CD4-positive, alpha-beta T cell treated with Interferon alpha-2 for 1 hour (primary cell): ENCODE data around the gene KLF8.
A peak's percentile ranks its signal among the peaks of the same experiment; 100 is the strongest.
"Not testable (repeated sequence)": the region's sequence is repeated elsewhere in the genome, so short reads cannot be mapped to it uniquely, and the experiment has no call there.

Source experiments
- DNase-seq, 2 donors: peaks; one replicate each; pipeline ENCODE4 v3.0.0-alpha.2; 2020 to 2022

The KLF8 gene

GRCh38 chrX:56232221-56233082 lies at the start of gene KLF8:
Gene KLF8, plus strand, starts transcription at chrX:56232356. Its CDS starts 979 bp downstream, at chrX:56233335.
- peak; percentile 26 to 43 for DNase-seq

- not testable (repeated sequence) for DNase-seq
Measured at GRCh38 chrX:56206945-56207344, 25.2 kb upstream of the KLF8 start.

- DNase-seq = no peak
Measured at GRCh38 chrX:56211701-56212100, 20.5 kb upstream of the KLF8 start.

DNA sequence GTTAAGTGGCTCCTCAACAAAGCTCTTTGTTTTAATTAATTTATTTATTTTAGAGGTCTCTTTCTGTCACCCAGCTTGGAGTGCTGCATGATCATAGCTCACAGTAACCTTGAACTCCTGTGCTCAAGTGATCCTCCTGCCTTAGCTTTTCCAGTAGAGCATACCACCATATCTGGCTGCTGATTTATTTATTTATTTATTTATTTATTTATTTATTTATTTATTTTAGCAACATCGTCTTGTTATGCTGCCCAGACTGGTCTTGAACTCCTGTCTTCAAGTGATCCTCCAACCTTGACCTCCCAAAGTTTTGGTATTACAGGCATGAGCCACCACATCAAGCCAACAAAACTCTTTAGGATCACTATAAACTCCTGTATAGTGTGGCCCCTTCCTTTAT lies 15.8 kb upstream of the KLF8 start:
- no peak for DNase-seq

DNA sequence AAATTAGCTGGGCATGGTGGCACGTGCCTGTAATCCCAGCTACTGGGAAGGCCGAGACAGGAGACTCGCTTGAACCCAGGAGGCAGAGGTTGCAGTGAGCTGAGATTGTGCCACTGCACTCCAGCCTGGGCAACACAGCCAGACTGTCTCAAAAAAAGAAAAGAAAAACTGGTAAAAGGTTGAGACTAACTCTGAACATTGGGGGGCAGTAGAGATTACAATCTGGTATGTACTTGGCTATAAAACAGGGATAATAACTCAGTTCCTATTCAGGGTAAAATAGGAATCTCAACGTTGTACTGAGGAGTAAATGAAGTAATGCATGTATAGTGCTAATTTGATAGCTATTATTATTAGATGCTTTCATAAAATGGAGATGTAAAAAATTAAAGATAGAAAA lies 12.5 kb upstream of the KLF8 start:
- DNase-seq = no peak

GRCh38 chrX:56221101-56221500 lies 11.1 kb upstream of the KLF8 start:
- no peak for DNase-seq

- no peak for DNase-seq
Measured at GRCh38 chrX:56222473-56223000, 9.6 kb upstream of the KLF8 start.

DNA sequence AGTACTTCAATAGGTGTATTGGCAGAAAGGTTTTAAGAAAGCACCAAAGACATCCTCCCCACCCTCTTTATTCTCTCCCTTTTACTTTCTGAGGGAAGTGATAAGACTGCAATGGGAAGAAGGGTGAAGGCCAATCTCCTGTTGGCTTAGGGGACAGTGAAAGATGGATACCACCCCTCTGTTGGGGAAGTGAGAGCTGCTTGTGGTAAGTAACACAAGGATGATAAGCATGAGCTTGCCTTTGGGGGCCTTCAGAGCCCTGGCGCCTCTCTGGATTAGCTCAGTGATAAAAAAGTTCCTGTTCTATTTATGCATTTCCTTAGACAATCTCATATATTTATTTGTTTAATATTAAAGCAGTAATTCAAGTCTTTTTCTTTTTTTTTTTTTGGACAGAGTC lies 5.2 kb upstream of the KLF8 start:
- DNase-seq = no peak

DNA sequence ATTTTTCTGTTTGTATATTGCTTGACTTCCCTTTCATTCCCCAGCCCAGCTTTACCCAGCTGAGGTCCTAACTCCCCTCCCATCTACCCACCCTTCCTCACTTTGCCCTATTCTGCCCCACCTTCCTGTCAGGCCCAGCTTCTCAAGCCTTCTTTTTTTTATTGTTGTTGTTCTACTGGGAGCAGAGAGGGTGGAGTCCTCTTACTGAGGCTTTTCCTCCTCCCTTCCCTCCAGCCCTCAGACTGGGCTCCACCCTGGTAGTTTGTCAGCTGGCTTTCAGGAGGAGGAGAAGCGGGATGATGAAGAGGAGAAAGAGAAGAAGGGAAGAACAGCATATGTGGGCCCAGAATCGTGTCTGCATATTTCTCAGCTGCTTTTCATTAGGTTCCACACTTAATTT lies 3.2 kb upstream of the KLF8 start:
- DNase-seq = no peak

DNA sequence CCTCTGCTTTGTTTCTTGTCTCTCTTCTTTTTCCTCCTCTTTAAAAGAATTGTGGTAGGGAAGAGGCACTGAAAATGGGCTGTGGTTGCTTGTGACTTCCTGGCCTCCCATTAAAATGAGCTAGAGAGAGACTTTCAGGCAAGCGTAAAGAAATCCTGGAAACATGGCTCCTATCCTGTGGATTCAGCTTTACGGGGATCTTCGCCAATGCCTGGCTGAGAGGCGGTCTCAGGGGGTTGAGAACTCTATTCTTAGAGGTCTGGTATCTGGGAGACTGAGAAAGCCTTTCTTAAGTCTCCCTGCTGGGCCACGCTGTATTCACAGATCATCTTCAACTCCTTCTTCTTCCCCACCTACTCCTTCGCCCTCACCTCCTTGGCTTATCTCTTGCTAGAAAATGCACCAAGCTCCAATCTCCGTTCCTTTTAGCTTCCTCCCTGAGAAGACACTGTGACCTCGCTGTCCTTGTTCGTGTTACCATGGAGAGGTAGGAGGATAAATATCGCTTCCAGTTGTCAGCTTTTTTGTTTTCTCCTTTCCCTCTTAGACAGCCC lies 542 bp upstream of the KLF8 start:
- DNase-seq = no peak

GRCh38 chrX:56233100-56233499 lies 944 bp downstream of the KLF8 start:
- DNase-seq = no peak

- peak in 1 of 2 donors; percentile 10 for DNase-seq
Measured at GRCh38 chrX:56233682-56234081, 1.5 kb downstream of the KLF8 start.

GRCh38 chrX:56248492-56248891 lies 16.3 kb downstream of the KLF8 start:
- peak; percentile 50 to 60 for DNase-seq

DNA sequence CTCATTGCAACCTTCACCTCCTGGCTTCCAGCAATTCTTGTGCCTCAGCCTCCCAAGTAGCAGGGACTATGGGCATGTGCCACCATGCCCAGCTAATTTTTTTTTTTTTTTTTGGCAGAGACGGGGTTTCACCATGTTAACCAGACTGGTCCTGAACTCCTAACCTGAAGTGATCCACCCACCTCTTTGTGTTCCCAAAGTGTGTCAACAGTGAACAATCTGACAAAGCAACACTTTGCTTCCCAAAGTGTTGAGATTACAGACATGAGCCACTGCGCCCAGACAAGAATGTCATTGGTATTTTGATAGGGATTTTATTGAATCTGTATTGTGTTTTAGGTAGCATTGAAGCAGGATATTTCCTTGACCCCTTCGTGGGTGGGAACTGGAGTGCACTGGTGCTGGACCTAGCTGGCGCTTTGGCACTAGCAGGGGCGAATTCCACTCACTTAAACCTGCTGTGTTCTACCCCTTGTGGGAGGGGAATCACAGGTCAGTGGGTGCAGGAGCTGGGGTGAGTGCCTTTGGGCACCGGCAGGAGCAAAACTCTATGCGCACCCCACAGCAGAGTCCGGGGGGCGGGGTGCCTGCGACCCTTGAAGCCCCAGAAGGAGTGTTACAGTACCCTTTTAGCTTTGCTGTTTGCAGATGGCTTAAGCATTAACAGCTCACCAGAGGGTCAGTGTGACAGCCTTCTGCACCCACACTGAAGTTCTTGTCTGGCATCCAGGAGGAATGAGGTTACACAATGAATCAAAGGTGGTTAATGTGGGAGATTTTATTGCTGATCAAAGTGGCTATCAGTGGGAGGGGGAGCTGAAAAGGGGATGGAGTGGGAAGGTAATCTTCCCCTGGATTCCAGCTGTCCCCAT lies 21.9 kb downstream of the KLF8 start:
- DNase-seq = no peak

DNA sequence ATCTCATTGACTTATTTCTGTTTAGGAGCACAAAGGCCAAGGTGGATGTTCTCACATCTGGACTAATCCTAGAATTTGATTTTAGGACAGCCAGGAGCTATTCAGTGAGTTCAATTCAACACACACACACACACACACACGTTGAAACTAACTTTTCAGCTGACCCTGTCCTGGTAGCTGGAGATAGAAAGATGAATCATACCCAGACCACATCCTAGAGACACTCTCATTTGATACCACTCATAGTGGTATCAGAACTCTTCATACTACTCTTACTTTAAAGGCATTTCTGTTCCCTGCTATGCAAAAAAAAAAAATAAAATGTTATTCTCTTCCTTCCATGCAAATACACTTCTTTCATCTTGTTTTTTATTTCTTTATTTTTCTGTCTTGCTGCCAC lies 36.7 kb downstream of the KLF8 start:
- DNase-seq = no peak

- DNase-seq = no peak
Measured at GRCh38 chrX:56278692-56279091, 46.5 kb downstream of the KLF8 start.

DNA sequence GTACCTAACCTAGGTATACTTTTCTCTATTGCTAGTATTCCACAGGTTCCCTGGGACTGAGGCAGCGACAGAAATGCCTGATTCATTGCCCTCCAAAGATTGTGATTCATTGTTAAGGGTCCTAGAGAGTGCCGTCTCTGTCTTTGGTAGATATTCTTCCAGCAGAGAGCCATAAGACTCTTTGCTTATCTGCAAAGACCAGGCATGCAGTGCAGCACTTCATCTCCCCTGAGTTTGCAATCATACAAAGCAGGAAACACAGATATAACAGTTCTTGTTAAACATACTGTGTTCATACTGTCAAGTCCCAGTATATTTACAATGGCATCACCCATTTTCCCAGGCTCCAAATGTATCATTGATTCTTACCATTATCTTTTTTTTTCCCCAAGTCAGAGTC lies 47.7 kb downstream of the KLF8 start:
- DNase-seq = no peak

DNA sequence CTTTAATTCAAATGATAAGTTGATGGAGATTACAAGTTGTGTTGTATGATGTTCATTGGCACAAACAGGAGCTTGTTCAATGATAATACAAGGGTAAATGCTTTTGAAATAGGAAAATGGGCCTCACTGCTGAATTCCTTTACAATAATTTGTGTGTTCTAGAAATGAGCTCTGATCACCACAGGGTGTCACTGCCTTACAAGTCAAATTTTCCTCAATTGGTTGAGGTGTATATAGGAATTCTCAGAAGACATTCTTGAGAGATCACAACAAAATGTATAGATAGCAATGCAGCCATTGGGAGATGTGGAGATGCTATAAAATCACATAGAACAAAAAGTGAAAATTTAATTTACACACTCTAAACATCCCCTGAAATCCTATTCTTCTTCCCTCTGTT lies 49.6 kb downstream of the KLF8 start:
- peak; percentile 7 to 59 for DNase-seq

- DNase-seq = no peak
Measured at GRCh38 chrX:56284269-56284668, 52.1 kb downstream of the KLF8 start.

- no peak for DNase-seq
Measured at GRCh38 chrX:56288608-56289007, 56.5 kb downstream of the KLF8 start.

- no peak for DNase-seq
Measured at GRCh38 chrX:56289449-56289848, 57.3 kb downstream of the KLF8 start.

DNA sequence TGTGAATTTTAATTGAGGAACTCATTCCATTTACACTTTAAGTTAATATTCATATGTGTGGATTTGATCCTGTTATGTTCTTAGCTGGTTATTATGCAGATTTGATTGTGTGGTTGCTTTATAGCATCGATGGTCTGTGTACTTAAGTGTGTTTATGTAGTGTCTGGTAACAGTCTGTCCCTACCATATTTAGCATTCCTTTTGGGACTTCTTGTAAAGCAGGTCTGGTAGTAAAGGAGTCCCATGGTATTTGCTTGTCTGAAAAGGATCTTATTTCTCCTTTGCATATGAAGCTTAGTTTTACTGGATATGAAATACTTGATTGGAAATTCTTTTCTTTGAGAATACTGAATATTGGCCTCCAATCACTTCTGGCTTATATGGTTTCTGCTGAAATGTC lies 76.6 kb downstream of the KLF8 start:
- no peak for DNase-seq

- DNase-seq = no peak
Measured at GRCh38 chrX:56309881-56310280, 77.7 kb downstream of the KLF8 start.
